ENCODE results near the gene ANOS1.

The ANOS1 gene

DNA sequence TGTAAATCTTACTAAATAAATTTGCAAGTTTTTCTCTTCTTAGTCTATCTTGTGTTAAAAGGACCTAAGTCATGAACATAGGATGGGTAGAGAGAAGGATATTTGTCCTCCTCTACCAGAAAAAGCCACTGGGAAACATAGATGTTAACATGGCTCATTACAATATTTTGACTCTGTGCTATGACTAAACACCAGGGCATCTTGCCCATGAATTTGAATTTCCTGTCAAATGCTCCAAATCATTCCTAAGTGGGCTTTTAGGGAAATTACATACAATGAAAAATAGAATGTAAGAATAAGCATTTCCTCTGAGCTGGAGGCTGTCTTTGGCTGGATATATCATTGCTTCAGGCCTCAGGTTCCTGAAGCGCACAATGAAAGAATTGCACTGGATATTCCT is 39.1 kb downstream of the ANOS1 start:
- Histone ChIP-seq H4K20me1 (ENCODE audit: low read depth, low read length) (no peaks in the 10 kb centered on the region), H3K4me3 (ENCODE audit: insufficient read depth, low read length, poor library complexity, severe bottlenecking) (no peak overlapping the region), H3K4me2 (ENCODE audit: low read depth, low read length, poor library complexity, severe bottlenecking) (no peak overlapping the region), H3K79me2 (ENCODE audit: insufficient read depth, low read length) (no peaks in the 10 kb centered on the region), H3K27me3 (ENCODE audit: low read length) (no peaks in the 10 kb centered on the region), H3F3A (ENCODE audit: insufficient read depth) (no peaks in the 10 kb centered on the region), H3K9me3 (ENCODE audit: insufficient read depth, low read length) (no peaks in the 10 kb centered on the region), H3K27ac (ENCODE audit: low read depth, low read length) (no peak overlapping the region), H2AFZ (ENCODE audit: low read depth, low read length, severe bottlenecking) (no peak overlapping the region), H3K36me3 (ENCODE audit: low read length) (no peaks in the 10 kb centered on the region), H3K9ac (ENCODE audit: low read length) (no peak overlapping the region), H3K9me2 (replicated peaks; ENCODE audit: insufficient read depth, low read length) (no peaks in the 10 kb centered on the region)
- no peak for TF ChIP-seq EZH2phosphoT487 (conservative IDR thresholded peaks at IDR 0.05; ENCODE audit: low read length)
- TF ChIP-seq, protein P1, sequence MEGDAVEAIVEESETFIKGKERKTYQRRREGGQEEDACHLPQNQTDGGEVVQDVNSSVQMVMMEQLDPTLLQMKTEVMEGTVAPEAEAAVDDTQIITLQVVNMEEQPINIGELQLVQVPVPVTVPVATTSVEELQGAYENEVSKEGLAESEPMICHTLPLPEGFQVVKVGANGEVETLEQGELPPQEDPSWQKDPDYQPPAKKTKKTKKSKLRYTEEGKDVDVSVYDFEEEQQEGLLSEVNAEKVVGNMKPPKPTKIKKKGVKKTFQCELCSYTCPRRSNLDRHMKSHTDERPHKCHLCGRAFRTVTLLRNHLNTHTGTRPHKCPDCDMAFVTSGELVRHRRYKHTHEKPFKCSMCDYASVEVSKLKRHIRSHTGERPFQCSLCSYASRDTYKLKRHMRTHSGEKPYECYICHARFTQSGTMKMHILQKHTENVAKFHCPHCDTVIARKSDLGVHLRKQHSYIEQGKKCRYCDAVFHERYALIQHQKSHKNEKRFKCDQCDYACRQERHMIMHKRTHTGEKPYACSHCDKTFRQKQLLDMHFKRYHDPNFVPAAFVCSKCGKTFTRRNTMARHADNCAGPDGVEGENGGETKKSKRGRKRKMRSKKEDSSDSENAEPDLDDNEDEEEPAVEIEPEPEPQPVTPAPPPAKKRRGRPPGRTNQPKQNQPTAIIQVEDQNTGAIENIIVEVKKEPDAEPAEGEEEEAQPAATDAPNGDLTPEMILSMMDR (IDR thresholded peaks at IDR 0.05; ENCODE audit: insufficient read depth, low read length, poor library complexity, severe bottlenecking), result no peak

DNA sequence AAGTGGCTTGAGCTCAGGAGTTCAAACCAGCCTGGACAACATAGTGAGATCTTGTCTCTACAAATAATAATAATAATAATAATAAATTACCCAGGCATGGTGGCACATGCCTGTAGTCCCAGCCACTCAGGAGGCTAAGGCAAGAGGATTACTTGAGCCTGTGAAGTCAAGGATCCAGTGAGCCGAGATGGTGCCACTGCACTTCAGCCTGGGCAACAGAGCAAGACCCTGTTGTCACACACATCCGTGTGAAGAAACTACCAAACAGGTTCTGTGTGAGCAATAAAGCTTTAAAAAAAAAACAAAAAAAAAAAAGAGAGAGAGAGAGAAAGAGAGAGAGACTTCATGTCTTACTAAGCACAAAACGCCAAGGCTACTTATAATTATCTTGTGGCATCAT is 42.5 kb downstream of the ANOS1 start:
- no peaks in the 10 kb centered on the region for H3F3A ChIP-seq (ENCODE audit: insufficient read depth)
- no peak overlapping the region for H3K9ac ChIP-seq (ENCODE audit: low read length)
- H3K4me2 ChIP-seq (ENCODE audit: low read depth, low read length, poor library complexity, severe bottlenecking), result no peak overlapping the region
- H3K9me2 ChIP-seq (replicated peaks; ENCODE audit: insufficient read depth, low read length), result no peaks in the 10 kb centered on the region
- H3K4me3 ChIP-seq (ENCODE audit: insufficient read depth, low read length, poor library complexity, severe bottlenecking), result no peak overlapping the region
- no peaks in the 10 kb centered on the region for H4K20me1 ChIP-seq (ENCODE audit: low read depth, low read length)
- no peak overlapping the region for H2AFZ ChIP-seq (ENCODE audit: low read depth, low read length, severe bottlenecking)
- H3K27me3 ChIP-seq (ENCODE audit: low read length), result no peaks in the 10 kb centered on the region
- no peaks in the 10 kb centered on the region for H3K9me3 ChIP-seq (ENCODE audit: insufficient read depth, low read length)
- TF ChIP-seq, protein P1 (IDR thresholded peaks at IDR 0.05; ENCODE audit: insufficient read depth, low read length, poor library complexity, severe bottlenecking), result no peak
- no peak for TF ChIP-seq EZH2phosphoT487 (conservative IDR thresholded peaks at IDR 0.05; ENCODE audit: low read length)
- no peak overlapping the region for H3K27ac ChIP-seq (ENCODE audit: low read depth, low read length)
- no peaks in the 10 kb centered on the region for H3K36me3 ChIP-seq (ENCODE audit: low read length)
- no peaks in the 10 kb centered on the region for H3K79me2 ChIP-seq (ENCODE audit: insufficient read depth, low read length)

GRCh38 chrX:8688776-8689175 is 43.2 kb downstream of the ANOS1 start:
- Histone ChIP-seq H3K9ac (ENCODE audit: low read length) (no peak overlapping the region), H3K9me2 (replicated peaks; ENCODE audit: insufficient read depth, low read length) (no peaks in the 10 kb centered on the region), H3K9me3 (ENCODE audit: insufficient read depth, low read length) (no peaks in the 10 kb centered on the region), H4K20me1 (ENCODE audit: low read depth, low read length) (no peaks in the 10 kb centered on the region), H3K27ac (ENCODE audit: low read depth, low read length) (no peak overlapping the region), H3K79me2 (ENCODE audit: insufficient read depth, low read length) (no peaks in the 10 kb centered on the region), H3K27me3 (ENCODE audit: low read length) (no peaks in the 10 kb centered on the region), H3K4me3 (ENCODE audit: insufficient read depth, low read length, poor library complexity, severe bottlenecking) (no peak overlapping the region), H3F3A (ENCODE audit: insufficient read depth) (no peaks in the 10 kb centered on the region), H3K36me3 (ENCODE audit: low read length) (no peaks in the 10 kb centered on the region), H2AFZ (ENCODE audit: low read depth, low read length, severe bottlenecking) (no peak overlapping the region), H3K4me2 (ENCODE audit: low read depth, low read length, poor library complexity, severe bottlenecking) (no peak overlapping the region)
- TF ChIP-seq EZH2phosphoT487 (conservative IDR thresholded peaks at IDR 0.05; ENCODE audit: low read length), result no peak
- TF ChIP-seq, protein P1 (IDR thresholded peaks at IDR 0.05; ENCODE audit: insufficient read depth, low read length, poor library complexity, severe bottlenecking), result no peak
